HepG2 (cell line): ENCODE data around the gene DNAJC5. TPM values are rescaled to one million over a fixed set of nuclear protein-coding genes. Genes with fewer than 3 reads are reported as not detected.

Experiments used
- FOSL2 ChIP-seq: sonication (generic); formaldehyde crosslinking; IDR thresholded peaks from 2 replicates; pipeline ENCODE4 v1.4.0; 2020; ENCODE audit warnings: missing genetic modification reagents
- HCFC1 ChIP-seq: fragments of 150-350 bp; IDR thresholded peaks from 2 replicates; pipeline ENCODE4 v1.6.1; 2014; ENCODE audit warnings: low read depth, low read length
- JARID2 ChIP-seq: sonication (generic); formaldehyde crosslinking; IDR thresholded peaks from 2 replicates; pipeline ENCODE4 v1.8.1; 2023; ENCODE audit warnings: missing genetic modification reagents, inconsistent platforms; ENCODE audit not compliant: insufficient replicate concordance
- SCMH1 ChIP-seq: sonication (generic); formaldehyde crosslinking; IDR thresholded peaks from 2 replicates; pipeline ENCODE4 v1.9.0; 2021; ENCODE audit warnings: missing genetic modification reagents, mild to moderate bottlenecking, borderline replicate concordance
- ZNF563 ChIP-seq: sonication (generic); formaldehyde crosslinking; IDR thresholded peaks from 2 replicates; pipeline ENCODE4 v1.8.0; 2022; ENCODE audit warnings: mild to moderate bottlenecking, moderate library complexity, missing genetic modification reagents
- ZNF780A ChIP-seq: sonication (generic); formaldehyde crosslinking; IDR thresholded peaks from 2 replicates; pipeline ENCODE4 v1.8.0; 2022; ENCODE audit warnings: mild to moderate bottlenecking, missing genetic modification reagents, moderate library complexity
- ZNF790 ChIP-seq: sonication (generic); formaldehyde crosslinking; IDR thresholded peaks from 2 replicates; pipeline ENCODE4 v1.8.0; 2022; ENCODE audit warnings: missing genetic modification reagents, mild to moderate bottlenecking, borderline replicate concordance
- polyA plus RNA-seq, 8 experiments: library from polyadenylated mRNA; depleted of rRNA in 3 of 8; stranded (reverse) in 7 of 8; unstranded in 1 of 8; fragments of >200 nt; fragmentation: Illumina TruSeq in 4 of 8; extraction: Trizol in 4 of 8; gene quantifications; 2 replicates each; pipeline versions ENCODE4 v1.2.1 to v1.2.3, GENCODE V29; 2011 to 2016; ENCODE audit warnings: low read depth in 4 of 8, missing spikeins in 1 of 8, mixed read lengths in 1 of 8; ENCODE audit not compliant: insufficient read depth in 1 of 8
- total RNA-seq, 5 experiments: library from RNA; depleted of rRNA; stranded (reverse); fragments of >200 nt; fragmentation: Illumina TruSeq; extraction: Trizol; gene quantifications; 2 replicates each; pipeline ENCODE4 v1.2.3, GENCODE V29; 2016; ENCODE audit warnings: low read depth in 1 of 5
- TF ChIP-seq, protein P1 (sequence below): sonication (generic); formaldehyde crosslinking; IDR thresholded peaks from 2 replicates; pipeline ENCODE4 v1.5.1; 2020; ENCODE audit warnings: missing genetic modification reagents, mild to moderate bottlenecking, borderline replicate concordance
- TF ChIP-seq, protein P2 (sequence below): sonication (generic); formaldehyde crosslinking; IDR thresholded peaks from 2 replicates; pipeline ENCODE4 v1.5.0; 2020; ENCODE audit warnings: missing genetic modification reagents
- TF ChIP-seq, protein P3 (sequence below): sonication (generic); formaldehyde crosslinking; IDR thresholded peaks from 2 replicates; pipeline ENCODE4 v1.4.0; 2020; ENCODE audit warnings: mild to moderate bottlenecking, missing genetic modification reagents
- TF ChIP-seq, protein P4 (sequence below): sonication (generic); formaldehyde crosslinking; IDR thresholded peaks from 2 replicates; pipeline ENCODE4 v1.8.1; 2023; ENCODE audit warnings: mild to moderate bottlenecking, inconsistent platforms, moderate library complexity, missing genetic modification reagents, borderline replicate concordance
- TF ChIP-seq, protein P5 (sequence below): sonication (generic); formaldehyde crosslinking; IDR thresholded peaks from 2 replicates; pipeline ENCODE4 v1.5.0; 2020; ENCODE audit warnings: mild to moderate bottlenecking, missing genetic modification reagents
- TF ChIP-seq, protein P6 (sequence below): sonication (generic); formaldehyde crosslinking; IDR thresholded peaks from 2 replicates; pipeline ENCODE4 v1.5.1; 2020; ENCODE audit warnings: mild to moderate bottlenecking, missing genetic modification reagents, moderate library complexity

The DNAJC5 gene
- total and polyA plus RNA-seq, 2 of the 13 experiments (the other 11 are each of a cell fraction or from before 2014, with no cell fraction given), result 42.8 to 64.5 TPM

DNA sequence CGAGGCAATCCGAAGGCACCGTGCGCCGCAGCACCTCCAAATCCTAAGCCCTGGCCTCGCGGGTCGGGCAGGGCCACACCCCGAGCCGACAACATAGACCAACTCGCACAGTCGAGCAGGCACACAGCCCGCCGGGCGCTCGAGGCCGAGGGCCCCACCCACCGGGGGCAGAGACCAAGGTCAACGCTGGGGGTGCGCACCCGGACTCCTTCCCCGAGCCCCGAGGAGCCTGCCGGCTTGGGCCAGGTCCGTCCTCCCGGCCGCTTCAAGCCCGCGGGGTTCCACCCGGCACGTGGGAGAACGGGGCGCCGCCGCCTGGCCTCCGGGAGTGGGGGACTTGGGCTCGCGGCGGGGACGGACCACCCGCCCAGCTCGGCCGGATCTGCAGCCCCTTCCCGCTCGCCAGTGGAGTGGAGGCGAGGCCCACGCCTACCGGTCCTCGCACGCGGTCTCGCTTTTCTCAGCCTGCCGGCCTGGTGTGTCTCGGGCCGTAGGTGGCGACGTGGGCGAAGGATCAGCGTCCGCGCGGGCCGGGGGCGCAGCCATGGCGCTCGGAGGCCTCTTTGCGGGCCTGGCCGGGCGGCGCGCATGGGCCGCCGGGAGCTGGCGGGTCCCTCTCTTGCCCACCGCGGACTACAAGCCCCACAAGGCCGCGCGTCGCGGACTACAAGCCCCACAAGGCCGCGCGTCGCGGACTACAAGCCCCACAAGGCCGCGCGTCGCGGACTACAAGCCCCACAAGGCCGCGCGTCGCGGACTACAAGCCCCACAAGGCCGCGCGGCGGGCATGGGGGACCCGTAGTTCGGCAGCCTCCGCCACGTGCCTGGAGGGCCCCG is 61.1 kb downstream of the DNAJC5 start, which contains the start of gene UCKL1 (continued):
- TF ChIP-seq, protein P1, sequence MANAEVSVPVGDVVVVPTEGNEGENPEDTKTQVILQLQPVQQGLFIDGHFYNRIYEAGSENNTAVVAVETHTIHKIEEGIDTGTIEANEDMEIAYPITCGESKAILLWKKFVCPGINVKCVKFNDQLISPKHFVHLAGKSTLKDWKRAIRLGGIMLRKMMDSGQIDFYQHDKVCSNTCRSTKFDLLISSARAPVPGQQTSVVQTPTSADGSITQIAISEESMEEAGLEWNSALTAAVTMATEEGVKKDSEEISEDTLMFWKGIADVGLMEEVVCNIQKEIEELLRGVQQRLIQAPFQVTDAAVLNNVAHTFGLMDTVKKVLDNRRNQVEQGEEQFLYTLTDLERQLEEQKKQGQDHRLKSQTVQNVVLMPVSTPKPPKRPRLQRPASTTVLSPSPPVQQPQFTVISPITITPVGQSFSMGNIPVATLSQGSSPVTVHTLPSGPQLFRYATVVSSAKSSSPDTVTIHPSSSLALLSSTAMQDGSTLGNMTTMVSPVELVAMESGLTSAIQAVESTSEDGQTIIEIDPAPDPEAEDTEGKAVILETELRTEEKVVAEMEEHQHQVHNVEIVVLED (CRISPR knock-in tag), result peak; percentile 94
- peak; percentile 97 for TF ChIP-seq ZNF790 (CRISPR knock-in tag)
- TF ChIP-seq JARID2 (CRISPR knock-in tag), result peak; percentile 82
- TF ChIP-seq, protein P2, sequence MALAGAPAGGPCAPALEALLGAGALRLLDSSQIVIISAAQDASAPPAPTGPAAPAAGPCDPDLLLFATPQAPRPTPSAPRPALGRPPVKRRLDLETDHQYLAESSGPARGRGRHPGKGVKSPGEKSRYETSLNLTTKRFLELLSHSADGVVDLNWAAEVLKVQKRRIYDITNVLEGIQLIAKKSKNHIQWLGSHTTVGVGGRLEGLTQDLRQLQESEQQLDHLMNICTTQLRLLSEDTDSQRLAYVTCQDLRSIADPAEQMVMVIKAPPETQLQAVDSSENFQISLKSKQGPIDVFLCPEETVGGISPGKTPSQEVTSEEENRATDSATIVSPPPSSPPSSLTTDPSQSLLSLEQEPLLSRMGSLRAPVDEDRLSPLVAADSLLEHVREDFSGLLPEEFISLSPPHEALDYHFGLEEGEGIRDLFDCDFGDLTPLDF (CRISPR knock-in tag), result peak; percentile 91
- TF ChIP-seq, protein P3, sequence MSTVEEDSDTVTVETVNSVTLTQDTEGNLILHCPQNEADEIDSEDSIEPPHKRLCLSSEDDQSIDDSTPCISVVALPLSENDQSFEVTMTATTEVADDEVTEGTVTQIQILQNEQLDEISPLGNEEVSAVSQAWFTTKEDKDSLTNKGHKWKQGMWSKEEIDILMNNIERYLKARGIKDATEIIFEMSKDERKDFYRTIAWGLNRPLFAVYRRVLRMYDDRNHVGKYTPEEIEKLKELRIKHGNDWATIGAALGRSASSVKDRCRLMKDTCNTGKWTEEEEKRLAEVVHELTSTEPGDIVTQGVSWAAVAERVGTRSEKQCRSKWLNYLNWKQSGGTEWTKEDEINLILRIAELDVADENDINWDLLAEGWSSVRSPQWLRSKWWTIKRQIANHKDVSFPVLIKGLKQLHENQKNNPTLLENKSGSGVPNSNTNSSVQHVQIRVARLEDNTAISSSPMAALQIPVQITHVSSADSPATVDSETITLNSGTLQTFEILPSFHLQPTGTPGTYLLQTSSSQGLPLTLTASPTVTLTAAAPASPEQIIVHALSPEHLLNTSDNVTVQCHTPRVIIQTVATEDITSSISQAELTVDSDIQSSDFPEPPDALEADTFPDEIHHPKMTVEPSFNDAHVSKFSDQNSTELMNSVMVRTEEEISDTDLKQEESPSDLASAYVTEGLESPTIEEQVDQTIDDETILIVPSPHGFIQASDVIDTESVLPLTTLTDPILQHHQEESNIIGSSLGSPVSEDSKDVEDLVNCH (CRISPR knock-in tag), result peak; percentile 94
- TF ChIP-seq, protein P4, sequence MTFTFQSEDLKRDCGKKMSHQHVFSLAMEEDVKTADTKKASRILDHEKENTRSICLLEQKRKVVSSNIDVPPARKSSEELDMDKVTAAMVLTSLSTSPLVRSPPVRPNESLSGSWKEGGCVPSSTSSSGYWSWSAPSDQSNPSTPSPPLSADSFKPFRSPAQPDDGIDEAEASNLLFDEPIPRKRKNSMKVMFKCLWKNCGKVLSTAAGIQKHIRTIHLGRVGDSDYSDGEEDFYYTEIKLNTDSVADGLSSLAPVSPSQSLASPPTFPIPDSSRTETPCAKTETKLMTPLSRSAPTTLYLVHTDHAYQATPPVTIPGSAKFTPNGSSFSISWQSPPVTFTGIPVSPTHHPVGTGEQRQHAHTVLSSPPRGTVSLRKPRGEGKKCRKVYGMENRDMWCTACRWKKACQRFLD (CRISPR knock-in tag), result peak; percentile 100
- TF ChIP-seq, protein P5, sequence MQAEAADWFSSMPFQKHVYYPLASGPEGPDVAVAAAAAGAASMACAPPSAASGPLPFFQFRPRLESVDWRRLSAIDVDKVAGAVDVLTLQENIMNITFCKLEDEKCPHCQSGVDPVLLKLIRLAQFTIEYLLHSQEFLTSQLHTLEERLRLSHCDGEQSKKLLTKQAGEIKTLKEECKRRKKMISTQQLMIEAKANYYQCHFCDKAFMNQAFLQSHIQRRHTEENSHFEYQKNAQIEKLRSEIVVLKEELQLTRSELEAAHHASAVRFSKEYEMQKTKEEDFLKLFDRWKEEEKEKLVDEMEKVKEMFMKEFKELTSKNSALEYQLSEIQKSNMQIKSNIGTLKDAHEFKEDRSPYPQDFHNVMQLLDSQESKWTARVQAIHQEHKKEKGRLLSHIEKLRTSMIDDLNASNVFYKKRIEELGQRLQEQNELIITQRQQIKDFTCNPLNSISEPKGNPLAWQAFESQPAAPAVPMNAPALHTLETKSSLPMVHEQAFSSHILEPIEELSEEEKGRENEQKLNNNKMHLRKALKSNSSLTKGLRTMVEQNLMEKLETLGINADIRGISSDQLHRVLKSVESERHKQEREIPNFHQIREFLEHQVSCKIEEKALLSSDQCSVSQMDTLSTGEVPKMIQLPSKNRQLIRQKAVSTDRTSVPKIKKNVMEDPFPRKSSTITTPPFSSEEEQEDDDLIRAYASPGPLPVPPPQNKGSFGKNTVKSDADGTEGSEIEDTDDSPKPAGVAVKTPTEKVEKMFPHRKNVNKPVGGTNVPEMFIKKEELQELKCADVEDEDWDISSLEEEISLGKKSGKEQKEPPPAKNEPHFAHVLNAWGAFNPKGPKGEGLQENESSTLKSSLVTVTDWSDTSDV, result no peak; the same call in 1 of the 2 replicates
- TF ChIP-seq HCFC1, result peak; percentile 98
- peak; percentile 81 for TF ChIP-seq ZNF780A (CRISPR knock-in tag)
- TF ChIP-seq ZNF563 (CRISPR knock-in tag), result peak; percentile 97
- TF ChIP-seq, protein P6, sequence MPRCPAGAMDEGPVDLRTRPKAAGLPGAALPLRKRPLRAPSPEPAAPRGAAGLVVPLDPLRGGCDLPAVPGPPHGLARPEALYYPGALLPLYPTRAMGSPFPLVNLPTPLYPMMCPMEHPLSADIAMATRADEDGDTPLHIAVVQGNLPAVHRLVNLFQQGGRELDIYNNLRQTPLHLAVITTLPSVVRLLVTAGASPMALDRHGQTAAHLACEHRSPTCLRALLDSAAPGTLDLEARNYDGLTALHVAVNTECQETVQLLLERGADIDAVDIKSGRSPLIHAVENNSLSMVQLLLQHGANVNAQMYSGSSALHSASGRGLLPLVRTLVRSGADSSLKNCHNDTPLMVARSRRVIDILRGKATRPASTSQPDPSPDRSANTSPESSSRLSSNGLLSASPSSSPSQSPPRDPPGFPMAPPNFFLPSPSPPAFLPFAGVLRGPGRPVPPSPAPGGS (CRISPR knock-in tag), result peak; percentile 99
- TF ChIP-seq SCMH1 (CRISPR knock-in tag), result no peak
- TF ChIP-seq FOSL2 (CRISPR knock-in tag), result peak; percentile 56
